Heart left ventricle (tissue), 13 donors: Measurements from ENCODE around the gene CD24.

Experiments
- CTCF ChIP-seq, 12 donors: fragments of 200-600 bp; sonication (generic) in 4 of 12; IDR thresholded peaks; one replicate each; pipeline versions ENCODE4 v1.5.0 to v1.8.0; 2018 to 2022; ENCODE audit warnings: antibody characterized with exemption in 12 of 12, mild to moderate bottlenecking in 5 of 12
- POLR2A ChIP-seq, 2 donors: fragments of 450-650 bp; IDR thresholded peaks; one replicate each; pipeline ENCODE4 v1.6.1; 2017; ENCODE audit warnings: antibody characterized with exemption in 2 of 2, mild to moderate bottlenecking in 2 of 2, moderate library complexity in 2 of 2
- donor health status: ischemic (EF 13 %, LVEDD 7.1; RV severe dilation, severe dysfunction).
- donor health status: DM: no; HTN: yes; CAD: no.
- donor health status: DM: no; HTN: no; CAD: no.
- donor health status: ischemic (EF 25% LVEDD 6.9; RV normal size, moderate dysfunction).
- donor health status: ischemic (EF 25% LVEDD 5.7; RV mildly dilated, moderate dysfunction).
- donor health status: ischemic (EF 35%, LVEDD 5.7; RV mildly dilated, moderate dysfunction).
- donor health status: nonischemic (EF 11% LVEDD 7.7; RV severe dilation, severe dysfunction).
- donor health status: DM: yes; HTN: yes; CAD: no.
- donor health status: PGD.
- donor health status: ischemic (EF 29% LVEDD 5.4; RV normal size, mild dysfunction).
- donor health status: nonischemic (EF 23%, LVEDD 6.1; RV moderate dilation, normal function).

- TF ChIP-seq CTCF (IDR thresholded peaks at IDR 0.05) = no peak
- no peak for TF ChIP-seq POLR2A (IDR thresholded peaks at IDR 0.05)
Measured at GRCh38 chr6:106975738-106976064, 1.2 kb upstream of the CD24 start.
